AG08395 (cell line): Measurements from ENCODE around the gene MSMO1.
"Not testable (repeated sequence)": the region's sequence is repeated elsewhere in the genome, so short reads cannot be mapped to it uniquely, and the experiment has no call there.

Experiments
- DNase-seq: peaks from one replicate; pipeline ENCODE4 v3.0.0; 2012; ENCODE audit warnings: mixed read lengths, low spot score

Gene MSMO1

DNA sequence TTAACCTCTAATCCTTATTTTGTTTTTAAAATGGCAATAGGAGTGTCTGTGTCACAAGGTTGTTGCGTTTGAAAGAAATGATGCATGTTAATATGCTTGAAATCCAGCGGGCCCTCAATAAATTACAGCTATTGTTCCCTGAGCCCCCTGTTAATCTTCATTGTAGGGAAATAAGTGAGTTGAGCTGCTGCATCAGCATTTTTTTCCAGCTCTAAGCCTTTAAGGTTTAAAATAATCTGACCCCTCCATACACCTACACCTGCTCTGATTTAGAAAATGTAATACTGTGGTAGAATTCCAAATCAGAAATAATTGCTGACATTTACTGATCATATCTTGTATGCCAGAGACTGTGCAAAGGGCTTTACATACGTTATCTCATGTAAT, 2.6 kb upstream of the MSMO1 start:
- no peak for DNase-seq

DNA sequence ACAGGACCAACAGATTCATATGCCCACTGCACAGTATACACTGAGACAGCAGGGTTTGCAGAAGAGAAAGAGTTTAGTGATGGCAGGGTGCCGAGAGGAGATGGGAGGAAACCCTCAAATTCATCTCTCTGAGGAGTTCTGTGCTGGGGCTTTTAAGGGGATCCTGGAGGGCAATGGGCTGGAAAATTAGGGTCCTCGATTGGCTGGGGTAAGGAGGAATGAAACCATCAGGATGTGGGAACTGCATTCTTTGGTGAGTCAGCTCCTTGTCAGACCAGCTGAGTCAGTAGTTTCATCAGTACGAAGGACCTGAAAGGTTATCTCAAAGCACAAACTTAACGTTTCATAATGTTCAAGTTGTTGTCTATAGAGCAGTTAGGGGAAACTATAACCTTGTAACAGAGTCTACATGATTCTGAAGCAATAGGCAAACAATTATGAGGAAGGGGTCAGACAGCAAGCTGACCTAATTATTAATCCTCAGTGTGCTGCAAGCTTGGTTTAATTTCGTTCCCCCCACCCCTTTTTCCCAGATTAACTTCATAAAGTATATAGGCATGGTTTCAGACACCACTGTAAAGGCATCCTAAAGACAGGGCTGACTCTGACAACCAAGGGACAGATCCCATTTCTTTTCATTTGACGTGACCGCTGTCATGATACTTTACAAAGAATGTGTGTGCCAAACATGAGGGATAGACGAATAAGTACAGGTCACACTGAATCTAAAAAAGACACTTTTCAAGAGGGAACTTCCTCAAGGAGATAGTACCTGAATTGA, 1.5 kb upstream of the MSMO1 start:
- DNase-seq = peak; percentile 48

DNA sequence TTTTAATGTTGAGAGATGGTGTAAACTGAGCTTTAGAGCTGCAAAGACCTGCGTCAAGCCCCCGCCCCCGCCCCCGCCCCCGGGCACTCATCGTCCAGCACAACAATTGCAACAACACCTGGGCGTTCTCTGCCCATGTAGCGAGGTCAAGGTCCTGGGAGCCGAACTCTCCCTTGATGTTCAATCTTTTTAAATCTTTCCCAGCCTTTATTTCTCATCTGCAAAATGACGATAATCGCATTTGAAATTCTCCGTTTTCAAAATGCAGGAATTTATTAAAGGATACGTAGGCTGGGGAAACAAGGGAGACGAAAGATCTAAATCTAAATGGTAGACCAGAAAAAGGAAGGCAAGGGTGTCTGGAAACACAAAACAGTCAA, 648 bp upstream of the MSMO1 start:
- no peak for DNase-seq

DNA sequence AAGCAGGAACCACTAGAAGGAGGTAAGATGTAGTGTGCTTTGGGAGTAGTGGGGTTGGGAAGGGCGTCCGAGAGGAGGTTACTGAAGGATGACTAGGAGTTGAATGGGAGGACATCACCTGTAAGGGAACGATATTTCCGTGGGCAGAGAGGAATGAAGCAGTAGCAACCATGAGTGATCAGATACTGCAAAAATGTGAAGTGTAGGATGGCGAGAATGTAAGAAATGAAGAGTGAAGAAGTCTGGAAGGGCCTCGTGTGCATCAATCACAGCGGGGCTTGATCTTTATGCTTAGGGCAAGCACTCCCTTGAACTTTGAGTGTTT, 594 bp downstream of the MSMO1 start:
- DNase-seq = no peak

DNA sequence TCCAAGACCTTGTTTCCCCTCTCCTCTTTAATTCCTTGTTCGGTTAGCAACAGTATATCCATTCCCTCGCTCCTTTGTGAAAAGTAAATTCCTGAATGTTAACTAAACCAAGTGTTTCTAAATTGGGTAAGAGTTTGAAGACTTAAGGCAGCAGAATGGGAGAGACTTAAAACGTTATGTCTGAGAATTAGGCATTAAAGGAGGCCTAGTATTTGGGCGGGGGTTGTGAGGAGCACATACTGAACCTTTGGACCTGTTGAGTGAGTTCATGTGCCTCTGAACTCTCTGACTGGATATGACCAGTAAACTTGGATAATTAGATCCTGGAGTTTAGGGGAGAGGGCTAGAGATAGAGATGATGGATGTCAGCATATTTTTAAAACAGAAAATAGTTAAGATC, 1.2 kb downstream of the MSMO1 start:
- no peak for DNase-seq

DNA sequence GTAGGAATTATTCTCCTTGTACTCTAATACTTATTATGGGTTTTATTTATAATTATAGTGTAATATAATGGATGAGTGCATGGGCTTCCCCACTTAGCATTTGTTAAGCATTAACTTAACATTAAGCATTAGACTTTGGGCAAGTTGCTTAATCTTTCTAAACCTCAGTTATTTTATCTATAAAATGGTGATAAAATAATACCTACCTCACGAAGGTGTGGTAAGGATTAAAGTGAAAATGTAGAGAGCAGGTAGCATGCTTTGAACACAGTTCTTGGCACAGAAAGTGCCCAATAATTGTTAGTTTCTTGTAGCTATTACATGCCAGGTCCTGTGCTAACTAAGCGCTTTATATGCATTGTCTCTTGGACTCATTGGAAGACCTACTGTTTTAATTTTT, 2.6 kb downstream of the MSMO1 start:
- DNase-seq = no peak

DNA sequence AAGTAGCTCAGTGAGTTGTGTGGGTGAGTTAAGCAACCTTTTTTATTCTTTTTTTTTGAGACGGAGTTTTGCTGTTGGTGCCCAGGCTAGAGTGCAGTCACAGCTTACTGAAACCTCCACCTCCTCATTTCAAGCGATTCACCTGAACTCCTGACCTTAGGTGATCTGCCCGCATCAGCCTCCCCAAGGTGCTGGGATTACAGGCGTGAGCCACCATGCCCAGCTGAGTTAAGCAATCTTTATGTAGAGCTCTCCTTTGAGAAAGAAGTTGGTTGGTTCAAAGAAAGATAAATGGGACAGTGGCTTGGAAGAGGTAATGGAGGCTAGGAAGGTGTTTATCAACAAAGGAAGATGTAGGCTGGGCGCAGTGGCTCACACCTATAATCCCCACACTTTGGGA, 3.2 kb downstream of the MSMO1 start:
- DNase-seq = no peak

DNA sequence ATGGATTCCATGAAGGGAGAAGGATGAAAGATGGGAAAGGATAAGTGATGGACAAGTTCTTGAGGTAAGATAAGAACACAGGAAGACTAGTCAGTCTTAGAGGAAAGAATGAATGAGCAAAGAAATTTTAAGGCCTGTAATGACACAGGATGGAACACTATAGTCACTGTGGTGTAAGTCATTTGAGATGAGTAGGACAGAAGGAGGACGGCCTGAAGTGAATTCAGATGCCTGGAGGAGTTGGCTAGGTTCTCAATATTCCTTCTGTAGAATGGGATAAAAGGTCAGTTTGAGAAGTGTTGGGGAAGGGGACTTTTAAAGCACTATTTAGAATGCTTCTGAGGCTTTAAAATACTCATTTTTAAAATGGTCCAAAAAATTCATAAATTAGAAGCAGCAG, 3.9 kb downstream of the MSMO1 start:
- no peak for DNase-seq

- no peak for DNase-seq
These were observed 4.4 kb downstream of the MSMO1 start for GRCh38 chr4:165331823-165332222.

GRCh38 chr4:165332502-165332901, 5.0 kb downstream of the MSMO1 start:
- no peak for DNase-seq

DNA sequence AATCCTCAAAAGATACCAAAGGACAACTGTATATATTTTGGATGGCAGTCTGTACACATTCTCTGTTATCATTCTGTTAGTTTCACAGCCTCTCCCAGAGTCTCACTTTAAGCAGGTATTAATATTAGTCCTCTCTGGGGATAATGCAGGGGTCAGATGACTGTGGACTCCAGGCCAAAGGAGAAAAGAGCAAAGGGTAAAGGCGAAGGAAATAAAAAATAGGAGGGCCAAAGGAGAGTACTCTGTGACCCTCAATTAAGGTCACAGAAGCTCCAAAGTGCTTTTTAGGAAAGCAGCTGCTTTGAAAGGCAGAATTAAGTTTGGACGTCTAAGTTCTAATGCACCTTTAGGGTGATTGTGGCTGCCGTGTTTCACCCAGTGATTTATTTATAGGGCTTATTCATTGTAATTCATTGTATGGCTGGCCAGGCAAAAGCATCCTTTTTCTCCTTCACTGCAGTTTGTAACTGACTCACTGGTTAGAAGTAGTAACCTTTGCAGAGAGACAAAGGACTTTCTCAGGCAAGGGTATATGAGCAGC, 7.8 kb downstream of the MSMO1 start:
- DNase-seq = no peak

GRCh38 chr4:165336743-165337142, 9.3 kb downstream of the MSMO1 start:
- DNase-seq = no peak

- DNase-seq = not testable (repeated sequence)
These were observed 14.9 kb downstream of the MSMO1 start for GRCh38 chr4:165342340-165342739.

DNA sequence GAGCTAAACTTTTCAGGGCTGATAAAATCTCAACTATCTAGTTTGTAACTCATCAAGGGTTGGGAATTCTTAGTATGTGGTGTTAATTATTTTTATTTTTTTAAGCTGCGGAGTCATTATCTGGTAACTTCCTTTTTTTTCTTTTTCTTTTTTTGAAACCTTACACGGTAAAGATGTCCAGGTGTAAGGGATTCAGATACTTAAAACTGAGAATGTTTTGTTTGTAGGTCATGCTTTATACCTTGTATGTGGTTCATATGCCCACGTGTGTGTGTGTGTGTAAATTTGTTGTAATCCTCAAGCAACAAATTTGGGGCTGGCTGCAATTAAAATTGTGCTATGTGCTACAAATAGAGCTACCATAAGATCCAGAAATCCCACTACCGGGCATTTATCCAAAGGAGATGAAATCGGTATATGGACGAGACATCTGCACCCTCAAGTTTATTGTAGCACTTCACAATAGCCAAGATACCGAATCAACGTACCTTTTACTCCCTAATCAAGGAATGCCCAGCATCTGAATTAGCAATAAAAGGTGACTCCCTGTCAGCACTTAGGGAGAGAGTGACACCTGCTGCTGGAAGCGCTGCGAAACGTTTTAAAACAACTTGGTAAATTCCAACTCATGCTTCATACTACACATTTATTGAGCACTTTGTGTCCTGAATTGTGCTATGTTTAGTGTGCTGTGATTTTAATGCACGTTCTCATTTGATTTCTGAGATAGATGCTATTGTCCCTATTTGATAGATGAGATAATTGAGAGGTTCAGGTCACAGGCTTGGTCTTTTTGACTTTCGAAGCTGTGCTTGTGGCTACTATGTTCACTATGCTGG, 16.1 kb downstream of the MSMO1 start:
- no peak for DNase-seq

- no peak for DNase-seq
These were observed 18.4 kb downstream of the MSMO1 start for GRCh38 chr4:165345666-165346417.

DNA sequence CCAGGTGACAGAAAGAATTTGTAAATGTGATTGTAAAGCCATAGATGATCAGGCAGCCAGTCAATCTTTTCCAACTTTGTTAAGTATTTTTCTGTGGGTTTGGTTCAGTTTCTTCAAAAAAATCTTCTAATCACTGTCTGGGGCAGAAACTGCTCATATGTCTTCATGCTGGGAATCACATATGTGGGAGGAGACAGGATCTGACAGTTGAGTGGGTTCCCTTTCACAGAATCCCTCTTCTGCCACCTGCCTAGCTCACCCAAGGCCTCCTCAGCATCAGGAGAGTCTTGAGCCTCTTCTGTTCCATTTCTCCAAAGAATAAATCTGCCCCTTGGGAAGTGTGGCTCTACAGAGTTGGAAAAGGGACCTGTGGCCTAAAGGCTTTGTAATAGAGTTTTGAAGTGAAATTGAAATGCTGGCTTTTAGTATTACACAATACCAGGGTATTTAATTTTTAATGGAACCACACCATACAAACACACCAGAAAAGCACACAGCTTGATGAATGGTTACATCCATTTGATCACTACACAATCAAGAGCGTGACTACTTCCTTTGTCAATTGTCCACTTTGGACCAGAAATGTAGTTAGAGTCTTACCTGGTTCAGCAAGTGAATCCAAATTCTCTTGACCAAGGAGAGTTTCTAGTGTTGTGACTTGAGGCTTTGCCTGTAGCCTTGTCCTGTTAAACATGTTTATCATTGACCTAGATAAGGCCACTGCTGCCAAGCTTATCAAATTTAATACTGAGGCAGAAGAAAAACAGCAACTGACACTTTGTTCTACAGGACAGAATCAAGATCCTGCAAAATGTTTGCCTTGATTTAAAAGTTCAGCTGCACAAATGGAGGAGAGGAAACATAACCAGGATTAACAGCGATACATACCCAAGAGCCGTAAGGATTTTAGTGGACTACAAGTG, 20.4 kb downstream of the MSMO1 start:
- DNase-seq = no peak

- DNase-seq = no peak
These were observed 24.1 kb downstream of the MSMO1 start for GRCh38 chr4:165351359-165352130.

DNA sequence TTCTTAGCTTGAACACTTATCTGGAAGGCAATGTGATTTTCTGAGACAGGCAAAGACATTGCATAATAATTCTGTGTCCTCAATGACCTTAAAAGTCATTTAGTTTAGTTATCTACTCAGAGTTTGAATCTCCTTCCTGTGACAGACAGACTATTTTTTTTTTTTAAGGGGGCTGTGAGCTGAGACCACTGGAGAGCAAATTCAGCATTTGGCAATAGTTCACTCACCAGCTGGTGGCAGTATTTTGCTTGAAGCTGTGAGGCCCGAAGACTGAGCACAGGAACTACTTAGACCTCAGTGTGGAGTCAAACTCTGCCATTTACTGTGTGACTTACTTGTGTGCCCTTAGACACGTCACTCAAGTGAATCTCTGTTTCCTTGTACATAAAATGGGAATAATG, 28.4 kb downstream of the MSMO1 start:
- DNase-seq = no peak

- peak; percentile 40 for DNase-seq
These were observed 32.0 kb downstream of the MSMO1 start for GRCh38 chr4:165359506-165359905.

GRCh38 chr4:165360041-165360695, 32.7 kb downstream of the MSMO1 start:
- DNase-seq = peak; percentile 42
